RPMI7951 (cell line): ENCODE measurements around the gene CES2. TPM values are rescaled to one million over a fixed set of nuclear protein-coding genes. Genes with fewer than 3 reads are reported as not detected.
A peak's percentile ranks its signal among the peaks of the same experiment; 100 is the strongest.
"Not testable (repeated sequence)": the region's sequence is repeated elsewhere in the genome, so short reads cannot be mapped to it uniquely, and the experiment has no call there.

Source experiments
- DNase-seq: peaks from one replicate; pipeline ENCODE4 v3.0.0-alpha.2; 2012; ENCODE audit warnings: low read depth
- total RNA-seq: library from RNA; depleted of rRNA; stranded (reverse); fragments of >200 nt; shearing (Covaris generic); gene quantifications from 2 replicates; pipeline ENCODE4 v1.2.3, GENCODE V29; 2014; rRNA removed

The CES2 gene
- total RNA-seq, 1 experiment from 2014 or later: 21.3 TPM

DNA sequence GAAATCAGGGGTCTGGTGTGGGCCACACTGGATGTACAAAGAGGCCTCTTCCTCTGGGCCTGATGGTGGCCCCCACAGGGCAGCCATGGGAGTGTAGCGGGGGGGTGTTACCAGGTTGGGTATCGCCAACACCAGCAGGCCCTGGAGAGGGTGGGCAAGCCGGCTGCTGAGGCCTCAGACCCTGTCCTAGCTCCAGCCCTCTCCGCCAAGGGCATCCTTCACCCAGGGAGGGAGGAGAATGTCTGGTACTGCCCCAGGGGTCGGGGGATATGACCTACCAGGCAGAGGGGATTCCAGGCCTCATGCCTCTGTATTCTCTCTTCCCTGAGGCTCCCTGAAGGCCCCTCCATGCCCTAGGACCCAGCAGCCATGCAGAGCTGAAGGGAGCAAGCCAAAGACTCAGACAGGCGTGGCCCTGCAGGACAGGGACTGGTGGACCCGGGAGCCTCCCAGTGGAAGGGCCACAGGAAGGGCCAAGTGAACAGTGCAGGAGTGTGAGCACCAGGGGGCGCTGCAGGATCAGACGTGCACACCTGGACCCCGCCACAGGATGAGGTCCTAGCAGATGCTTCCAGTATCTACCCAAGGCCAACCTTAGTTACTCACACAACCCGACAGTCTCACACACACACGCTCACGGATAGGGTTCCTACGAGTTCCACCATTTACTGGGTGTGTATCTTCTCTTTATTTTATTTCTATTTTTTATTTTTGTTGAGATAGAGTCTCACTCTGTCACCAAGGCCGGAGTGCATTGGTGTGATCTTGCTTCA, 42.2 kb downstream of the CES2 start:
- peak; percentile 77 for DNase-seq

DNA sequence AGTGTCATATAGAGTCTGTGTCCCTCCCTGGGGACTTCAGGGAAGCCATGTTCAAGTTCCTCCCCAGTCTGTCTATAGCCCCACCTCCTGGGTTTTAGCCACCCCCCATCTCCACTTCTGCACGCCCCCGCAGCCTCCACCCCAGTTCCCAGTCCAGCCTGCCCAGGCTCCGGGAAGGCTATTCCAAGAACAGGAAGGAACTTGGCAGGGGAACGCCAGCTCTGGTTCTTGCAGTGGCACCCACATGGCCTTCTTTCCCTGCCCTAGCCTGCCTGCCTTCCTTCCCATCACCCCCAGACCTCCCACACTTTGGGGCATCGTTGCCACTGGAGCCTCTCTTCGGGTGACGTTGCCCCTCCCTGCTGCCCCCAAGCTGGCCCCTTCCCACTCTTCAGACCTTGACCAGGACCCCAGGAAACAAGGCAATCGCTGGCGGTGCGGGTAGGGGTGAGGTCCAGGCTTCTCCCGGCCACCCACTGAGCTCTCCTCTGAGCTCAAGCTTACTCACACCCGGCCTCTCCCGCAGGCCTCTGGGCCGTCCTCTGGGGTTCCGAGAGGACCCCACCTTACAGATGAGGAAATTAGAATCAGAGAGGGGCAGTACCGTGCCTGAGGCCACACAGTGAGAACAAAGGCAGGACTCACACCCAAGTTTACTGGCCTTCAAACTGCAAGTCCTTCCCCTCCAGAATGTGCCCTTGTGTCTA, 43.8 kb downstream of the CES2 start:
- DNase-seq: peak; percentile 56

DNA sequence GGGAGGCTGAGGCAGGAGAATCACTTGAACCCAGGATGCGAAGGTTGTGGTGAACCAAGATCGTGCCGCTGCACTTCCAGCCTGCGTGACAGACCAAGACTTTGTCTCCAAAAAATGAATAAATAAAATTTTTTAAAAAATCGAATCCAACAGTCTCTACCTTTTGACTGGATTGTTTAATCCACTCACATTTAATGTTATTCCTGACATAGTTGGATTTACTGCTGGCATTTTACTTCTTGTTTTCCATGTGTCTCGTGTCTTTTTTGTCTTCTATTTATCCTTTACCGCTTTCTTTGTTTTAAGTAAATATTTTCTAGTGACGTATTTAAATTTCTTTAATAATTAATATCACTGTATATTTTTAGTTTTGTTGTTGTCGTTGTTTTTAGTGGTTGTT, 47.7 kb downstream of the CES2 start:
- DNase-seq: no peak

DNA sequence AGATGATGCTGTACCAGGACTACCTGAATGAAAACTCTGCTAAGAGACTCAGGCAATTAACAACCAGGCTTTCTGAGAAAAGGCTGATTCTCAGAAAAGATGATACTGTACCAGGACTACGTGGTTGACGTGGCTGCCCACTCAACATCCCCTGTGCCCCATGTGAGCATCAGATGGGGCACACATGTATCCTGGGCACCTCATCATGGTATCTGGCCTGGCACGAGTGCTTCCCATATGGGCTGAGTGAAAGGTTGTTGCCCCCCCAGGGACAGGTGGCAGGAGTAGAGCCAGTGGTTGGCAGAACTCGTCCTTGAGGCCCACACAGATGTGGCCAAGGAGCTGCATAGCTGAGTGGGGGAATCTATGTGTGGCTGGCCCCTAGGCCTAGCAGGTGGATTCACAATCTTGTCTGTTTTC, 49.6 kb downstream of the CES2 start:
- no peak for DNase-seq

DNA sequence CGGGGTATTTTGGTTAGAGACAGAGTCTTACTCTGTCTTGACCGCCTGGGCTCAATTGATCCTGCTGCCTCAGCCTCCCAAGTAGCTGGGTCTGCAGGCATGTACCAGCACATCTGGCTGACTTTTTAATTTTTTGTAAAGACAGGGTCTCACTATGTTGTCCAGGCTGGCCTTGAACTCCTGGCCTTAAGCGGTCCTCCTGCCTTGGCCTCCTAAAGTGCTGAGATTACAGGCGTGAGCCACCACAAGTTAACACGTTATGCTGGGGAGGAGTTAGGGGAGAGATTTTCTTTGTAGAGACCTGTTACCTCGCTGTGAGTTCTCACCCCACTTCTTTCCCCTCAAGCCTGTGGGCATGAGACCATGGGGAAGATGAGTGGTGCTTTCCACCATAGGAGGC, 51.2 kb downstream of the CES2 start:
- no peak for DNase-seq

DNA sequence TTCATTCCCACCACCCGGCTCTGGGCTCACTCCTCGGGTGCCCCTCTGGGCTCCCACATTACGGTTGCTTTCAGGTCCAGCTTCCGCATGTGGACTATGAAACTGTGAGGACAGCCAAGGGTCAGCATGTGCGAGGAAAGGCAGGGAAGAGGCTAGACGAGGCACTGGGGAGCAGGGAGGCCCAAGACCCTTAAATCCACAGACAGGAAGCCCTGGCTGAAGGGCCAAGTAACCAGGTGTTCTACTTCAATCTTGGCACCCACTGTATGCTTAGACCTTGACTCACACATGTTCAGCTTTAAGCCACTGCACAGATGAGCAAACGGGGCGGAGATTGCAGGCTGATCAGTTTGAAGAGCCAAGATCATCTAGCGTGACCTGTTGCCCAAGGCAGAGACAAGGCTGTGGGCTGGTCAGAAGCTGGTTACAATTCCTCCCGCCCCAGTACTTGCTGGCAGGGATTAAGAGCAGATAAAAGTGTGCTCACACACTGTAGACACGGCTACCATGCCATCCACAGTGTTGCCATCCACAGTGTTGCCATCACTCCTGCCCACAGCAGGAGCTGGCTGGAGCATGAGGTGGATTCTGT, 53.0 kb downstream of the CES2 start, which contains the start of gene CES4A:
CES4A (plus strand) TSS at position 393 of the 592 bp plus-strand sequence; CDS start at position 577, 184 bp downstream.
- peak; percentile 75 for DNase-seq

DNA sequence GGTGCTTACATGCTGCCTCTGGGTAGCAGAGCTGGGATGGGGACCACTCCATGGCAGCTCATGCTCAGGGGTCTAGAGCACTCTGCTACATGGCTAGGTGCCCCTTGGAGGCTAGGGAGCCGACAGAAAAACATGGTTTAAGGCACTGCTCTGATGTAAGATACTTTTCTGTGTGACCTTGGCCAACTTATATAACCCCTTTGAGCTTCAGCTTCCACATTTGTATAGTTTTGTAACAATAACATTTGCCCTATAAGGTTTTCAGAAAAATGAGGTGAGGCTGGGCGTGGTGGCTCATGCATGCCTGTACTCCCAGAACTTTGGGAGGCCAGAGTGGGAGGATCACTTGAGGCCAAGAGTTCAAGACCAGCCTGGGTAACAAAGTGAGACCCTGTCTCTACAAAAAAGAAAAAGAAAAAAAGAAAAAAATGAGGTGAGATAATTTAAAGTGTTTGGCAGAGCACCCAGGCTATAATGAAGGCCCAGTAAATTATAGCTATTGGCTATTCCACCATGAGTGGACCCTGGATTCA, 56.3 kb downstream of the CES2 start:
- DNase-seq: no peak

DNA sequence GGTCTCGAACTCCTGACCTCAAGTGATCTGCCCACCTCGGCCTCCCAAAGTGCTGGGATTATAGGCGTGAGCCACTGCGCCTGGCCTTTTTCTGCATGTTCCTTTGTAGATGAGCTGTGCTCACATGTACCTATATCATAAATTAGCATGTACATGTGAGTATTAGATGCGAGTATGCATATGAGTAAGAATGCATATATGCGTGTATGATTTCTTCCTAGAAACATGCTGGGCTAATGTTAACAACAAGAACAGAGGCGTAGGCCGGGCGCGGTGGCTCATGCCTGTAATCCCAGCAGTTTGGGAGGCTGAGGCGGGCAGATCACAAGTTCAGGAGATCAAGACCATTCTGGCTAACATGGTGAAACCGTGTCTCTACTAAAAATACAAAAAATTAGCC, 58.2 kb downstream of the CES2 start:
- DNase-seq: not testable (repeated sequence)

Other genes with a start within 250 kb of the CES2 start
- gene CMTM4, start 238.8 kb upstream of the CES2 start, total RNA-seq: 20.5 and 22.4 TPM in 2 replicates
- 60.1 and 63.3 TPM in 2 replicates for gene DYNC1LI2, start 183.9 kb upstream of the CES2 start, total RNA-seq
- not detected in 2 replicates for gene TERB1, start 133.9 kb upstream of the CES2 start, total RNA-seq
- 125 and 135 TPM in 2 replicates for gene NAE1, start 104.5 kb upstream of the CES2 start, total RNA-seq
- gene CA7, start 91.1 kb upstream of the CES2 start, total RNA-seq: not detected in 2 replicates
- gene PDP2, start 55.0 kb upstream of the CES2 start, total RNA-seq: 6.1 and 6.6 TPM in 2 replicates
- gene CDH16, start 16.6 kb upstream of the CES2 start, total RNA-seq: not detected in 2 replicates
- gene RRAD, start 10.0 kb upstream of the CES2 start, total RNA-seq: 3.4 and 5.1 TPM in 2 replicates
- gene CIAO2B, start 1.1 kb upstream of the CES2 start, total RNA-seq: 254 and 336 TPM in 2 replicates
- gene CES3, start 25.8 kb downstream of the CES2 start, total RNA-seq: 0.10 TPM in 1 of 2 replicates, not detected in the other
- 0.72 TPM in 1 of 2 replicates, not detected in the other for gene CES4A, start 53.1 kb downstream of the CES2 start, total RNA-seq
- gene CBFB, start 93.6 kb downstream of the CES2 start, total RNA-seq: 98.3 and 105 TPM in 2 replicates
- gene PHAF1, start 174.4 kb downstream of the CES2 start, total RNA-seq: 13.7 and 18.0 TPM in 2 replicates
- 24.0 and 25.6 TPM in 2 replicates for gene B3GNT9, start 215.5 kb downstream of the CES2 start, total RNA-seq
- 13.0 and 29.5 TPM in 2 replicates for gene TRADD, start 224.4 kb downstream of the CES2 start, total RNA-seq
- 4.2 and 10.2 TPM in 2 replicates for gene FBXL8, start 224.4 kb downstream of the CES2 start, total RNA-seq
- gene HSF4, start 229.2 kb downstream of the CES2 start, total RNA-seq: 3.7 and 4.7 TPM in 2 replicates
- 29.4 and 32.3 TPM in 2 replicates for gene NOL3, start 235.0 kb downstream of the CES2 start, total RNA-seq
- gene MATCAP1, start 248.4 kb downstream of the CES2 start, total RNA-seq: 4.2 and 7.8 TPM in 2 replicates